ENCODE data around the gene PAK3. TPM values are rescaled to one million over a fixed set of nuclear protein-coding genes. Genes with fewer than 3 reads are reported as not detected.

Gene PAK3
- total and polyA plus RNA-seq, 2 donors (not counting 3 experiments of a cell fraction or from before 2014, with no cell fraction given): 0.01 to 0.15 TPM

DNA sequence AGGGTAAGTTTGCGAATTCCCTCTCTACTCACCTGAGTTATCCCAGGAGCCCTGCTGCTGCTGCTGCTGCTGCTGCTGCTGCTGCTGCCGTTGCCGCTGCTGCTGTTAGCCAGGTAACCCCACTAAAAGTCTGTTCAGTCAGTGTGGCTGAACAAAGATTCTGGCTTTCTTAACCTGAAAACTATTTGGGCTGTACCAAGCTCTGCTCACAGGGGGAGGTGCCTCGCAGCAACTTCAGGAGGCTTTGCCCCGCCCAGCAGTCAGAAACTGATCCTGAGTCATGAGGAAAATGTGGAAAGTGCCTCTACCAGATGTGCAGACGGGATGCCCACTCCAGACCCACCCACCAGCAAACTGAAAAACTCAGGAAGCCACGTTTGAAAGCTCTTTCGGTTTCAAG lies 174.3 kb downstream of the PAK3 start, which contains the start of gene CAPN6:
TSS of gene CAPN6 (minus strand) at position 145 of the 400 bp plus-strand sequence. CDS start 6,547 bp downstream, outside the sequence.
- H3K27me3 ChIP-seq (ENCODE audit: control insufficient read depth in 2 of 2, insufficient read depth in 2 of 2, low read length in 2 of 2): no peaks in the 10 kb centered on the region
- no peak within 1 kb of the TSS for H3K9ac ChIP-seq (replicated peaks; ENCODE audit: extremely low read depth, insufficient read depth, low read length)
- H4K20me1 ChIP-seq (replicated peaks; ENCODE audit: control insufficient read depth, extremely low read depth, insufficient read depth, low read length): no peaks in the 10 kb centered on the region
- H3K27ac ChIP-seq (ENCODE audit: insufficient read depth, low read depth, low read length): no peak within 1 kb of the TSS
- no peaks in the 10 kb centered on the region for H3K79me2 ChIP-seq (ENCODE audit: control insufficient read depth, insufficient read depth, low read length)
- intact Hi-C loops (cut with micrococcal nuclease) (no loop called here), dilution Hi-C loops (cut with MboI; ENCODE audit: extremely low pct_ligation_motif_present, low sequenced_read_pairs) (no loop called here)
- no peaks in the 10 kb centered on the region for H3K4me1 ChIP-seq (ENCODE audit: control insufficient read depth, extremely low read depth, insufficient read depth, low read length)
- no peak for FAIRE-seq
- no peak within 1 kb of the TSS for H2AFZ ChIP-seq (ENCODE audit: low read depth, low read length)
- TF ChIP-seq MAX (IDR thresholded peaks at IDR 0.05; ENCODE audit: insufficient read depth, insufficient read length): no peak
- no peaks in the 10 kb centered on the region for H3K9me3 ChIP-seq (replicated peaks; ENCODE audit: control insufficient read depth, insufficient read depth, low read length)
- no TSS peak for BruUV-seq (replicated peaks)
- ChIA-PET POLR2A (no interaction called here), CTCF (no interaction called here)
- no peak for DNase-seq (ENCODE audit: low read depth, low spot score)
- no peaks in the 10 kb centered on the region for H3K36me3 ChIP-seq (ENCODE audit: control insufficient read depth in 2 of 2, extremely low read depth in 1 of 2, insufficient read depth in 2 of 2, low read length in 2 of 2)
- no peak within 1 kb of the TSS for H3K4me3 ChIP-seq (replicated peaks in 1 of 3; ENCODE audit: insufficient read depth in 1 of 3, low read depth in 1 of 3, low read length in 3 of 3)
- no peak within 1 kb of the TSS for H3K4me2 ChIP-seq (ENCODE audit: insufficient read depth, low read length)
- H3K9me1 ChIP-seq (replicated peaks; ENCODE audit: control insufficient read depth, extremely low read depth, insufficient read depth, low read length): no peaks in the 10 kb centered on the region

Small RNAs within 50 kb of the gene (small RNA-seq; reads per million reads assigned to genes)
- not detected for gene FCF1P4 (ENCODE audit: insufficient read depth, insufficient read length, low read depth, low replicate concordance)

Other genes starting within 250 kb of the PAK3 start
- gene CAPN6, start 174.3 kb downstream of the PAK3 start, total RNA-seq: not detected in 2 replicates
- not detected in 2 replicates for gene CAPN6, start 174.3 kb downstream of the PAK3 start, polyA plus RNA-seq